Stimulated activated CD4-positive, alpha-beta T cell treated with anti-CD3 and anti-CD28 coated beads, TNF-alpha, amount 100 ng/mL, for 48 hours (primary cell): ENCODE data around the gene UNCX.

Experiments
- DNase-seq, 3 donors: peaks; one replicate each; pipeline ENCODE4 v3.0.0-alpha.2; 2020; ENCODE audit warnings: low read depth in 3 of 3

The UNCX gene

DNA sequence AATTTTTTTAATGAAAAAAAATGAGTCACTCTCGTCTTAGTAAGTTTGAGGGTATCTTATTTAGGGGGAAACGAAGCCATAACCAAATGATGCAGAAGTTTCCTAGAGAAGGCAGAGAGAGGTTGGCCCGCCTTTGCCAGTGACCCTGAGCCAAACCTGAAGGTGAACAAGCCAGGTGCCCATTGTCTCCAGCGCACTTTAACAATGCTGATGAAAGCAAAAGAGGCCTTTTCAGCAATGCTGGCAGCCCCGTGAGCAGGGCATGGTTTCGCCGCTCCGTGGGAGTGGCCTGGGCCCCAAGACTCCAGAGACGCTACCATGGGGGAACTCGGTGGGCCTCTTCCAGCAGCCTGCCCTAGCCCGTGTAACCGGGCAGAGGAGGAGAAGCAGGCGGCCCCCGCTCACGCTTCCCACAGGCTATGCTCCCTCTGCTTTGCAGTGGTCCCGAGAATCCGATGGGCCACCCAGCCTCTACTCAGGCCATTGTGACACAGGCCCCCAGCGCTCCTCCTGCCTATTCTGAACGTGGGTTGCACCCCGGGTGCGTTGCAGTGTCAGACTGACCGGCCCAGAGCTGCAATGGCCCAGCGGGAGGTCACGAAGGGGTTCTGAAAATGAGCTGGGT, 14.0 kb upstream of the UNCX start:
- DNase-seq = no peak

DNA sequence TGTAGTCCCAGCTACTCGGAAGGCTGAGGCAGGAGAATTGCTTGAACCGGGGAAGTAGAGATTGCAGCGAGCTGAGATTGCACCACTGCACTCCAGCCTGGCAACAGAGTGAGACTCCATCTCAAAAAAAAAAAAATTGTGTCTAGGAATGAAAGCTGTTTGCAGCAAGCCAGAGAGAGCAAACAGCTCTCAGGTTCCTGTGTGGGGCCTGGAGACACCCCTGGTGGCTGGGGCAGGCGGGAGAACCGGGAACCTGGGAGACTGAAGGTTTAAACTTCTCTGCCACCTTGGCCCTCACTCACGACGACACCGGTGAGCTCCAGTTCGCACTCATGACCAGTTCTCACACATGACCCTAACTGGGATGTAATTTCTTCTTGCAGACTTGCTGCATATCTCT, 13.2 kb upstream of the UNCX start:
- DNase-seq = no peak

- DNase-seq = no peak
These were observed 12.5 kb upstream of the UNCX start for GRCh38 chr7:1220000-1220726.

- no peak for DNase-seq
These were observed 11.5 kb upstream of the UNCX start for GRCh38 chr7:1220977-1221745.

DNA sequence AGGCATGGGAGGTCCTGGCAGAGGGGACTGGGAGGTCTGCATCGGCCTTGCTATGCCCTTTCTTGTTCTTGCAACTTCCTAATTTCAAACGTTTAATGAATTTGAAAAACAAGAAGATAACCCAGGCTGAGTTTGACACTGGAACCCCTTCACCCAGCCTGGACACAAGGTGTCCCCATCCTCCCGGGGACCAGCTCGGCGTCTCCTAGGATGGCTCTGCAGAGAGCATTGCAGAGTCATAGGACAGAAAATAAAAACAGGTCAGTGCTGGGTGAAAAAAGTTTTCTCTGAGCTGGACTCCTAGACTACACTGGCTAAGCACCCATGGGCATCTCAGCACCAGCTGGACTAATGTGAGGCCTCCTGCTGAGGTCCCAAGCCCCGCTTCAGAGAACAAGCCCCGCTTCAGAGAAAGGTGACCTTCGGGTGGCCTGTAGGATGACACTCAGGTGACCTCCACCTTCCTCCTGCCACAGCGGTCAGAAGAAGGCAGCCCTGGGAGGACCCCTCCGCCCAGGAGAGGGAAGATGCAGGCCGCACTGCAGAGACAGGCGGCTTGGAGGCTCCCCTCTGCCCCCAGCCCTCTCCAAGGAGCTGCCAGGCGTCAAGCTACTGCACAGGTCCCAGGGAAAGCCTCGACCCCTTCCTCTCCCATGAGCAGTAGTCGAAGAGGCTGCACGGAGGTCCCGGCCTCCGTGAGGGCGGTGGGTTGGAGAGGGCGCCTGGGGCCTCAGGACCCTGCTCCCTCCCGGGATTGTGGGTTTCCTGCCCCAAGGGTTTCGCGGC, 9.3 kb upstream of the UNCX start:
- no peak for DNase-seq

DNA sequence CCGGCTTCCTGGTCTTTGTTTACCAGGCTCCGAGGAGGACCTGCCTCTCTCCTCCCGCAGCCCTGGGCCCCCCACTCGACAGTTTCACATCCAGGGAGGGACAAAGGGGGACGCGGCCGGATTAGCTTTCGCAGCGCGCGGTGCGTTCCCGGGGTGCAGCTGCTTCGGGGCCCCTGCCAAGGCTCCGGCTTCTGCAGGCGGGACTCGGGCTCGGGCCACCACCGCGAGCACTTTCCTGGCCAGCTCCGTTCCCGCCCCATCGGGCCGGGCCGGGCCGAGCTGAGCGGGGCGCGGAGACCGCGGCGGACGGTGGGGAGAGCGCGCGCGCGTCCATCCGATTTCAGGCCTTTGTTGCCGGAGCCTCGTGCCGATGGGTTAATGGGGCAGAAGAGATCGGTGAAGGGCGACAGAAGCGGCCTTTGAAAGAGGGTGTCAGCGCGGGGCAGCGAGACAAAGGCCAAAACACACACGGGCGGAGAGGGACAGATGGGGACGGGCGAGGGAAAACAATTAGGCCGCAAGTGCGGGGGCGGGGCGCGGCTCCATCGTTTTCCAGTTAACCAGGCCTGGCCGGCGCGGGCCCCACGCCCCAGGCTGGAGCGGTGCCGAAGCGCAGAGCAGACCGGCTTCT, 8.5 kb upstream of the UNCX start:
- DNase-seq = no peak

DNA sequence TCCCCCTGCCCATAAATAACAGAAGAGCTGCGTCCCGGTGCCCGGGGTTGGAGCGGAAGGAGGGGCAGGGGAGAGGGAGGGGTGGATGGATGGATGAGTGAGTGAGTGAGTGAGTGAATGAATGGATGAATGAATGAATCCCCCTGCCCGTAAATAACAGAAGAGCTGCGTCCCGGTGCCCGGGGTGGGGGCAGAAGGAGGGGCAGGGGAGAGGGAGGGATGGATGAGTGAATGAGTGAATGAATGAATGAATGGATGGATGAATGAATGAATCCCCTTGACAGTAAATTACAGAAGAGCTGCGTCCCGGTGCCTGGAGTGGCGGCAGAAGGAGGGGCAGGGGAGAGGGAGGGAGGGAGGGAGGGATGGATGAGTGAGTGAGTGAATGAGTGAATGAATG, 7.6 kb upstream of the UNCX start:
- DNase-seq = no peak

- DNase-seq = peak in 1 of 3 donors; percentile 31
These were observed 7.1 kb upstream of the UNCX start for GRCh38 chr7:1225441-1226185.

DNA sequence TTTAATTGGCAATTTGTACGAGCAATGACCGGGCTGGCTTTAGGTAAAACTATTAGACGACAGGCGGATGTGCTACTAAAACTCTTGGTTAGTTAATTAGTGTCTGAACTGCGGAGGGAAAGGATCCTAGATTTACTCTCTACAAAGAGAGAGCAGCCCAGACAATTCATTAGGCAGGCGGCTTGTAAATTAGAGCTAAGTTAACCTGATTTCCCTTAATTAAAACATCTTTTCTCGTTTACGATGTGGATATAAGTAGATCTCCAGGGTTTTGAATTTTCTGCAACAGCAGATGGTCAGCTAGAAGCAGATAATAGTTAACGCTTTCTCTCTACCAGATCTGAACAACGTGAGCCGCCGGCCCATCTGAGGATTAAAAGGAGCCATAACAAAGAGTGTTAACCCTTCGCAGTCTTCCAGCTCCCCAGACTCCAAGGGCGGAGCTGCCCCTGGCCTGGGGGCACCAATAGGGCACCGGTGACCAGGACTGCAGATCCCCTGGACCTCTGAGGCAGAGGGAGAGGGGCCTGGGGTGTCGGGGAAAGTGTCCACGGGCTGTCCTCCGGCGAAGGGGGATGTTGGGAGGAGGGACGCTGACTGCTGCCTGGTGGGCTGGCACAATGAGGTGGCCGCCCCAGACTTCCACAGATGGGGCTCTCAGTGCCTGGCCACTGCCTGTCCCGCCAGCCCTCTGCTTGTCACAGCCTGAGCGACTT, 6.3 kb upstream of the UNCX start:
- no peak for DNase-seq

DNA sequence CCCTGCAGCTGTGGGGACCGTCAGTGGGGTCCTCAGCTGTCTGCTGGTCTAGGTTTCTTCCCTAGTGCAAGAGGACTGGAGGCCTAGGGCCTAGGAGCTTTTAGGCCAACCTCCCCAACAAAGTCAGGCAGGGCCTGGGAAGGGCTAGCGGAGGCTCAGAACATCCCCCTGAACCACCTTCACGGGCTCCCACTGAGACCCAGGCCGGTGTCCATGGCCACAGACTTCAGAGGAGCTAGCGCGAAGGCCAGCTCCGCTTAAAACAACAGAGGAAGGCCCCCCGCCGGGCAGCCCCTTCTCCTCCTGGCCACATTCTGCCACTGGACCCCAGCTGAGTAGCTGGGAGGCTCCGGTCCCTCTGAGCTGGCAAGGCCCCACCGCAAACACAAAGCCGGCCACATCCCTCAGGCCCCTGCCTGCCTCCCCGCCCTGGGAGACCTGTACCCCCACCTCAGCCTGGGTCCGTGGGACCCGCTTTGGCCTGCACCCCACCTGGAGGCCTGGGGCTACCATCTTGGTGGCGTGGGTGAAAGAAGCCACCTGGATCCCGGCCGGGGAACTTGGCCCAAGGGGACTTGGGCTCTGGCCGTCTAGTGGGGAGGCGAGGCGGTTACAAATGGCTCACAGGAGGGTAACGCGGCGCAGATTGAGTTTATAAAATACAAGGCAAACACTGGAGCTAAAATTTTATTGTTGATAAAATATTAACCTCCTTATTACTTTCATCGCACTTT, 5.4 kb upstream of the UNCX start:
- DNase-seq = no peak

DNA sequence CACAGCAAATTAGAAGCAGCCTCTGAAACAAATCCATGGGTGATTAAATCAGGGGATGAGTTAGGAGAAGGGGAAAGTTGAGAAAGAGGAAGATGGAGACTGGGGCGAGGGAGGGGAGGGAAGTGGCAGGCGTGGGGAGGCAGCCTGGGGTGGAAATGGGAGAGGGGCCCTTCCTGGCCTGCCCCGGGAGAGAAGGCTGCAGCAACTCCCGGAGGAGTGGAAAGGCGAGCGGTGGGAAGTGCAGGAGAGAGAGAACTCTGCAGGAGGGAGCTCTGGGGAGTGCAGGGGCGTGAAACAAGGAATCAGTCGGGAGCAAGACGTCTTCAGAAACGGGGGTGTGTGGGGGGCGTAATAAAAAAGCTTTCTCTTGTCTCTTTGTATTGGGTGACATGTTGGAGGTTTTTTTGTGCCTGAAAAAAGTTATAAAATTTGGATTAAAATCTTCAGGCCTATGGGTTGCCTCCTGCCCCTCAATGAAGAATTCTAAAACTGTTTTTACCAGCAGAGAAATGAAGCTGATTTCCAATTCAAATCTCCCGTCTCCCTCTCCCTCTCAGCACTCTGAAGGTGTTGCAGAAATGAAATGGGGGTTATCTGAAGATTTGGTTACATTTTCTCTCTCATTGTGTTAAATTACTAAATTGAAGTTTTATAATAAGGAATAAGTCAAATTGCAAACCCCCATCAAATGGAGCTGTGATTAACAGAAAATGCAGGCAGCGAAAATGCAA, 4.7 kb upstream of the UNCX start:
- DNase-seq = no peak

GRCh38 chr7:1228545-1229201, 4.0 kb upstream of the UNCX start:
- no peak for DNase-seq

DNA sequence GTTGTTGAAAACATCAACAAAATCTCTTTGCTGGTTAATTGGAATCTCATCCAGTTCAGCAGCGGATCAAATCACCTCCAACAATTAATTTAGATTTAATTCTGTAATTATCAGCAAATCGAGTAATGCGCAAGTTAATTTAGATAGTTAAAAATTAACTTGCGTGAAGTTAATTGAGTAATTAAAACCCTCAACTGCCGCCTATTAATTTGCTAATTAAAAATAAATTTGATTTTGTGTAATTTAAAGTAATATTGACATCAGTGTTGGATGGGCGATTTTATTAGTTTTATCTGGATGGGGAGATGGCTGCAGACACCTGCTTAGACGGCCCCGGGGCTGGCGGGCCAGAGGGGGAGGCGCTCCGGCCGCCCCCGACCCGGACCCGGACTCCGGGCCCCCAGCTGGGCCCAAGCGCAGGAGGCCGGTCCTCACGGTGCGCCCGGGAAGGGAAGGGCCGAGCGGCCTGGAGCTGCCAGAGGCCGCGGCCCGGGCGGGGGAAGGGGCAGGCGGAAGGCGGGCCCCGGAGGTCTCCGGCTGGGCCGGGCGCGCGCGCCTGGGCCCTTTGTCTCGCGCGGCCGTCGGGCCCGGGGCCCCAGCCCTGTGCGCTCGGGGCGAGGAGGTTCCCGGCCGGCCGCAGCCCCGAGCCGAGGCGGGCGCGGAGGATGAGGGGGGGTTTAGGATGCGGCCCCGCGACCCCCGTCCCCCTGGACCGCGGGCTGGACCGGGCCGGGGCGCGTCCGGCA, 3.3 kb upstream of the UNCX start:
- DNase-seq = no peak

- no peak for DNase-seq
These were observed 2.7 kb upstream of the UNCX start for GRCh38 chr7:1229956-1230355.

DNA sequence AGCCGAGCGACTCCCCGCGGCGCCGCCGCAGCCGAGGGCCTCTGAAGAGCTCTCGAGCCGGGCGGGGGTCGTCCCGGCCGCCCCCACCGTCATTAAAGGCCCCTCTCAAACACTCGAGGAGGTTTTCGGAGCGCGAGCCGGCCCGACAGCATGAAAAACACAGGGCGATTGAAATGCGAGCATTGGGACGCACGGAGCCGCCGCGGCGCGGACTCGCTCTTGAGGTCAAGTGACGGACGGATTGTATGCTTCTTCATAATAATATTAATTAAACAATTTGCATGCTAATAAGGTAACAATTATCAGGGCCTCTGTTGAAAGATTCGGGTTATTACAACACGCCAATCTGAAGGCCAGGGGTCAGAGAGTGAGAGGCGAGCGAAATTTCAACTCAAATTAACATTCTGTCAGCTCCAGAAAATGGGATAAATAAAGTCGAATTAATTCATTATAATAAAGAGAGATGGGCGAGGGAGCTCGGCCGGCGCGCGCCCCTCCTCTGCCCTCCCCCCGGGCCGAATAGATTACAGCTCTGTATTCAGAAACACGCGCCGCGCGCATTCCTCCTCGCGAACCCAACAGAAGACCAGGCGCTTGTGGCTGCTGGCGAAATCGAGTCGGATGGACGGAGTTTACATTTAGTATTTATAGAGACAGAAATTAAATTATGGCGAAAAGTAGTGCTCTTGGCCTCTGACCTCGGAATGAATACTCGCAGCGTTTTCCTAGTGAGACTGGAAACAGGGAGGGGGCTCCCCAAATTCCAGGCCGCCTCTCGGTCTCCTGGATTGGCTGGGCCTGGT, 2.1 kb upstream of the UNCX start:
- no peak for DNase-seq

- no peak for DNase-seq
These were observed 1.2 kb upstream of the UNCX start for GRCh38 chr7:1231214-1232102.
